Upper lobe of left lung (tissue), 6 donors: ENCODE measurements around the gene SLC25A26. TPM values are rescaled to one million over a fixed set of nuclear protein-coding genes. Genes with fewer than 3 reads are reported as not detected.
A peak's percentile ranks its signal among the peaks of the same experiment; 100 is the strongest.

Experiments used
- ATAC-seq, 2 donors: fragments of 200-7000 bp; cut with Tn5 transposase; one replicate each; pipeline ENCODE4 v1.9.1; 2022; ENCODE audit warnings: mild to moderate bottlenecking in 2 of 2, moderate library complexity in 2 of 2; ENCODE audit not compliant: low FRiP score in 2 of 2
- DNase-seq, 2 donors: peaks; one replicate each; pipeline ENCODE4 v3.0.0-alpha.2; 2019 to 2020
- H3K27ac ChIP-seq, 4 donors: fragments of 200-600 bp; sonication (generic); one replicate each; pipeline ENCODE4 v1.5.1; 2016 to 2019
- H3K27me3 ChIP-seq, 4 donors: fragments of 200-600 bp; sonication (generic); one replicate each; pipeline ENCODE4 v1.5.1; 2017 to 2019
- H3K36me3 ChIP-seq, 4 donors: fragments of 200-600 bp; sonication (generic); one replicate each; pipeline ENCODE4 v1.5.1; 2016 to 2019
- H3K4me1 ChIP-seq, 4 donors: fragments of 200-600 bp; sonication (generic); one replicate each; pipeline ENCODE4 v1.5.1; 2018 to 2019
- H3K4me3 ChIP-seq, 4 donors: fragments of 200-600 bp; sonication (generic); one replicate each; pipeline ENCODE4 v1.5.1; 2017 to 2019; ENCODE audit warnings: mild to moderate bottlenecking in 2 of 4, moderate library complexity in 1 of 4
- H3K9me3 ChIP-seq, 4 donors: fragments of 200-600 bp; sonication (generic); one replicate each; pipeline ENCODE4 v1.5.1; 2018 to 2019
- EP300 ChIP-seq, 4 donors: sonication (generic); formaldehyde crosslinking; IDR thresholded peaks; one replicate each; pipeline ENCODE4 v1.5.1; 2017; ENCODE audit warnings: antibody characterized with exemption in 4 of 4, control low read depth in 2 of 4
- POLR2A ChIP-seq, 4 donors: fragments of 450-650 bp; IDR thresholded peaks; one replicate each; pipeline ENCODE4 v1.5.1; 2016 to 2017; ENCODE audit warnings: antibody characterized with exemption in 4 of 4, mild to moderate bottlenecking in 2 of 4
- POLR2AphosphoS5 ChIP-seq, 2 donors: sonication (generic); formaldehyde crosslinking; IDR thresholded peaks; one replicate each; pipeline ENCODE4 v1.5.1; 2017; ENCODE audit warnings: antibody characterized with exemption in 2 of 2
- WGBS, 2 donors: methylation state at CpG; one replicate each; pipeline ENCODE4 v1.1.5; 2017 to 2018; 5-methylcytosine and 5-hydroxymethylcytosine counted together
- total RNA-seq, 6 donors: library from RNA; depleted of rRNA in 4 of 6; stranded (reverse); fragments of >200 nt in 4 of 6; gene quantifications; one replicate each; pipeline versions ENCODE4 v1.1.0 to v1.2.1, GENCODE V29; 2016 to 2021
- TF ChIP-seq, protein P1 (sequence below), 6 experiments: fragments of 450-650 bp in 4 of 6; fragments of 200-600 bp in 2 of 6; sonication (generic) in 2 of 6; IDR thresholded peaks; one replicate each; pipeline ENCODE4 v1.5.1; 2016 to 2019; ENCODE audit warnings: antibody characterized with exemption in 6 of 6
- donor health status: DM: no; HTN: no; CAD: no; lungs with moderate emphysema.
- donor health status: DM: no; HTN: yes; CAD: no; lungs with severe emphysema.

SLC25A26 gene
- total RNA-seq, 6 donors from 2014 or later, result 8.4 to 18.8 (median 17.0) TPM

DNA sequence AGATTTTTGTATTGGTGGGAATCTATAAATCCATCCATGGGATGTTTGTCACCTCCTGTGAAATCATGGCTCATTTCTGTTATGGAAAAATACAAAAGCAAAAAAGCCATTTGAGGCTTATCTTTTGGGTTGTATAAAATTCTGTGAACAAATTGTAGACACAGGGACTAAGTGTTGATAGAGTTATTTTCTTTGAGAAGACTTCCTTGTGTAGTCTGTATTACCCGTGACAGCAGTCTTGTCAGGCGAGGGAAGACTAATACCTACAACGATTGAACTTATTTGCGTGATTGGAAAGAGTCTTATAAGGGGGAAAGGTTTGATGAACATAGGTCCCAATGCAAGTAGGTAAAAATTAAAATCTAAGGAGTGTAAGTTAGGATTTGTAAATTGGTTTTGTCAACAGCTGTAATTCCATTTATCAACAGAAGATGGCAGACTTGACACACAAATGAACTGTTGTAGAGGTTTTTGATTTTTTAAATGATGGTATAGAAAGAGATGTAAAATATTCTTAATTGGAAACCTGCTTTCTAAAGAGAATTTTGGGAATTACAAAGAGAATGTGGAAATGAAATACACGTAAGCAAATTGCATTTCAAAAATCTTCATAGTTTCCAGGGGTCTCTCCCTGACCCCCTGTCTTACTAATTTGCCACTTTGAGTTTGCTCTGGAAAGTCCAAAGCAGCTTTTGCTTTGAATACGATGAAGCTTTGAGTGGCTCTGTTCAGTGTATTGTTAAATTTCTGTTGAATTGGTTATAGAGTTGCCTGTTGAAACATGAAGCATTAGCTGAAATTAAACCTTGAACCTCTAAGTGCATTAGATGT lies 33.2 kb downstream of the SLC25A26 start:
- ATAC-seq (peak in 1 of 2 donors; percentile 53), DNase-seq (no peak)
- no peak for TF ChIP-seq POLR2AphosphoS5 (IDR thresholded peaks at IDR 0.05)
- TF ChIP-seq, protein P1, sequence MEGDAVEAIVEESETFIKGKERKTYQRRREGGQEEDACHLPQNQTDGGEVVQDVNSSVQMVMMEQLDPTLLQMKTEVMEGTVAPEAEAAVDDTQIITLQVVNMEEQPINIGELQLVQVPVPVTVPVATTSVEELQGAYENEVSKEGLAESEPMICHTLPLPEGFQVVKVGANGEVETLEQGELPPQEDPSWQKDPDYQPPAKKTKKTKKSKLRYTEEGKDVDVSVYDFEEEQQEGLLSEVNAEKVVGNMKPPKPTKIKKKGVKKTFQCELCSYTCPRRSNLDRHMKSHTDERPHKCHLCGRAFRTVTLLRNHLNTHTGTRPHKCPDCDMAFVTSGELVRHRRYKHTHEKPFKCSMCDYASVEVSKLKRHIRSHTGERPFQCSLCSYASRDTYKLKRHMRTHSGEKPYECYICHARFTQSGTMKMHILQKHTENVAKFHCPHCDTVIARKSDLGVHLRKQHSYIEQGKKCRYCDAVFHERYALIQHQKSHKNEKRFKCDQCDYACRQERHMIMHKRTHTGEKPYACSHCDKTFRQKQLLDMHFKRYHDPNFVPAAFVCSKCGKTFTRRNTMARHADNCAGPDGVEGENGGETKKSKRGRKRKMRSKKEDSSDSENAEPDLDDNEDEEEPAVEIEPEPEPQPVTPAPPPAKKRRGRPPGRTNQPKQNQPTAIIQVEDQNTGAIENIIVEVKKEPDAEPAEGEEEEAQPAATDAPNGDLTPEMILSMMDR (IDR thresholded peaks at IDR 0.05), result peak; percentile 63 to 83 (median 79)
- TF ChIP-seq POLR2A (IDR thresholded peaks at IDR 0.05), result no peak
- TF ChIP-seq EP300 (IDR thresholded peaks at IDR 0.05), result no peak
- peaks cover 0 to 9% (median 0%) of the 10 kb centered on the region in 4 donors for H3K36me3 ChIP-seq
- 63 to 66% methylated on average over 6 of the region's 6 CpGs for WGBS, 2 donors
- H3K4me1 ChIP-seq, result no peaks in the 10 kb centered on the region
- H3K9me3 ChIP-seq, result no peaks in the 10 kb centered on the region
- no peaks in the 10 kb centered on the region for H3K27me3 ChIP-seq
- no peak overlapping the region for H3K27ac ChIP-seq
- H3K4me3 ChIP-seq, result no peak overlapping the region

DNA sequence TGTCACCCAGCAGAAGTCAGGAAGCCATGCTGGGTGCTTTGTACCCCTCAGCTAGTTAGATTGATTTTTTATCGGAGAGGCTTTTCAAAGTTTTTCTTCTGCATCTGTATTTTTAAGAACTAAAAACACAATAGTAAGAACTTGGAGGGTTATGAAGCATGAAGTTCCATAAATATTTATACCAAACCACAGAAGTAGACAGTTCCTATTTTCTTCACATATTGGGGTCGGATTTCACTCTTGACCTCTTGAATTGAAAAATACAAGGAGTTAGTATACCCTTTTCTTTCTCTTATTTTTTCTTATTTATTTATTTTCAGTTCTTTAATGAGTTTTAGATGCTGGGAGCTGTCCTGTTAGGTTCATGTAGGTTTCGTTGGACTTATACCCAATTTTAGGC lies 35.1 kb downstream of the SLC25A26 start:
- ATAC-seq (no peak), DNase-seq (no peak)
- no peak overlapping the region for H3K4me3 ChIP-seq
- no peaks in the 10 kb centered on the region for H3K27me3 ChIP-seq
- 76 to 88% methylated on average over 3 of the region's 3 CpGs for WGBS, 2 donors
- no peak overlapping the region for H3K27ac ChIP-seq
- no peaks in the 10 kb centered on the region for H3K4me1 ChIP-seq
- H3K36me3 ChIP-seq, result peaks cover 0 to 6% (median 0%) of the 10 kb centered on the region in 4 donors
- H3K9me3 ChIP-seq, result no peaks in the 10 kb centered on the region
- TF ChIP-seq POLR2A (IDR thresholded peaks at IDR 0.05), result no peak
- TF ChIP-seq, protein P1 (IDR thresholded peaks at IDR 0.05), result no peak
- no peak for TF ChIP-seq POLR2AphosphoS5 (IDR thresholded peaks at IDR 0.05)
- TF ChIP-seq EP300 (IDR thresholded peaks at IDR 0.05), result no peak

DNA sequence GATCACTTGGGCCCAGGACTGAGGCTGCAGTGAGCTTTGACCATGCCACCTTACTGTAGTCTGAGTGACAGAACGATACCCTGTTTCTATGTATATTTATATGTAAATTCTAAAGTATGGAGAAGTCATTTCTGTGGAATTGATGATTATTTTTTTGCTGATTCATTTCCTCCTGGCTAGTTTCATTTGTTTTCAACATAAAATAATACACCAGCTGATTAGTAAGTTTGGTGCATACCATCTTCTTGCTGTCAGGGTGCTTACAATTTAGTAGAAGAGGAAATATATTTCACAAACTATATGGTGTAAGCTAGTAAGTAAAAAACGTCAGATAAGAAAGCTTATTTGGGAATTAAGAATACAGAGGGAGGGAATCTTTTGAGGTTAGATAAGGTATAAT lies 36.0 kb downstream of the SLC25A26 start:
- WGBS, 2 donors, result 74 to 83% methylated on average over 2 of the region's 2 CpGs
- TF ChIP-seq POLR2AphosphoS5 (IDR thresholded peaks at IDR 0.05), result no peak
- TF ChIP-seq EP300 (IDR thresholded peaks at IDR 0.05), result no peak
- TF ChIP-seq, protein P1 (IDR thresholded peaks at IDR 0.05), result no peak
- no peak for TF ChIP-seq POLR2A (IDR thresholded peaks at IDR 0.05)
- Histone ChIP-seq H3K4me1 (no peaks in the 10 kb centered on the region), H3K36me3 (peaks cover 0 to 6% (median 0%) of the 10 kb centered on the region in 4 donors), H3K27ac (no peak overlapping the region), H3K9me3 (no peaks in the 10 kb centered on the region), H3K27me3 (no peaks in the 10 kb centered on the region), H3K4me3 (no peak overlapping the region)
- no peak for ATAC-seq
- DNase-seq, result no peak

DNA sequence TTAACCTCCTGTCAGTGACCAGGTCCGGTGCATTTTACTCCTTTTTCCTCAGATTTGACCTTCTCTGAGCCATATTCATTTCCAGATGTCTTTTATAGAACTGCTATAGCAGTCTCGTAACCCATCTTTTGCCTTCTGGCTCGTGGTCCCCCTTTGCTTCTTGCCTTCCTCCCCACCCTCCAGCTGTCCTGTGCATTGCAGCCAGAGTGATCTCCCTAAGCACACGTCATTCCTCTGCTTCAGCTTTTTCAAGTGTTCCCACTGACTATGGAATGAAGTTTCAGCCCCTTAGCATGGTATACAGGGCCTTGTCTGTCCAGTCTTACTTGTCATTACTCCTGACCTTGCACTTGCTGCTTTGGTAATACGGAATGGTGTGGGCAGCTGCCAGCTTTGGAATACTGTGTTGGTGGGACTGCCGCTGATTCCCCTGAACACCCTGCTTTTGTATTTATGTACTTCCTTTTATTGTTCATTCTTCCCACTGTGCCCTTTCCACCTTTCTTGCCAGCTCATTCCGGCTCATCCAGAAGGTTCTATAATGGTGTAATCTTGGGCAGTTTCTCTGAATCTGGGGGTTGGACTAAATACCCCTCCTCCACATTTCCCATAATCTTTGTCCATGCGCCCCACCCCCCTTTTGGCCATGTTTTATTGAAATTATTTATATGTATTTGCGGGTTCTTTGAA lies 38.9 kb downstream of the SLC25A26 start:
- Histone ChIP-seq H3K4me3 (no peak overlapping the region), H3K27ac (no peak overlapping the region), H3K9me3 (no peaks in the 10 kb centered on the region), H3K27me3 (no peaks in the 10 kb centered on the region), H3K4me1 (no peaks in the 10 kb centered on the region), H3K36me3 (peaks cover 0 to 13% (median 0%) of the 10 kb centered on the region in 4 donors)
- DNase-seq (no peak), ATAC-seq (no peak)
- TF ChIP-seq EP300 (IDR thresholded peaks at IDR 0.05) (no peak), POLR2A (IDR thresholded peaks at IDR 0.05) (no peak), POLR2AphosphoS5 (IDR thresholded peaks at IDR 0.05) (no peak)
- TF ChIP-seq, protein P1 (IDR thresholded peaks at IDR 0.05), result no peak
- 81 to 89% methylated on average over 9 of the region's 9 CpGs for WGBS, 2 donors
